Sigmoid colon (tissue), 4 donors: ENCODE results near the gene HEY2.

ENCODE experiments used
- CTCF ChIP-seq, 4 experiments: fragments of 450-650 bp in 3 of 4; fragments of 200-600 bp in 1 of 4; IDR thresholded peaks; one replicate each; pipeline ENCODE4 v1.5.1; 2016 to 2019; ENCODE audit warnings: antibody characterized with exemption in 4 of 4, mild to moderate bottlenecking in 3 of 4, moderate library complexity in 2 of 4
- POLR2A ChIP-seq, 2 donors: fragments of 450-650 bp; IDR thresholded peaks; one replicate each; pipeline ENCODE4 v1.6.1; 2016; ENCODE audit warnings: antibody characterized with exemption in 2 of 2, mild to moderate bottlenecking in 2 of 2, moderate library complexity in 2 of 2
- POLR2AphosphoS5 ChIP-seq, 4 donors: sonication (generic); formaldehyde crosslinking; IDR thresholded peaks; one replicate each; pipeline ENCODE4 v1.6.1; 2017; ENCODE audit warnings: antibody characterized with exemption in 4 of 4

DNA sequence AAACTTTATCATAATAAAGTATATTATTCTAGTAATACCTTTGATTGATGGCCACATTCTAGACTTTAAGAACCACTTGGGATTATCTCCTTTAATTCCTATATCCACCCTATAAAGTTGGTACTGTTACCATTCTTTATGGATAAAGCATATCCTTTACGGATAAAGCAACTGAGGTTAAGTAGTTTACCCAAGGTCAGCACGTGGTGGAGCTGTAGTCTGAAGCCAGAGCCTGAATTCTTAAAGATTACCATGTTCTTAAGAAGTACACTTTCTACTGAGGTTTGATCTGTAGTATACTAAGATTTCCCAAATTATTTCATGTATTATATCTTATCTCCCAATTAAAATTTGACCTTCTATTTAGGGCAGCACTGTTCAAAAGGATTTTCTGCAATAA, 38.4 kb downstream of the HEY2 start:
- TF ChIP-seq CTCF (IDR thresholded peaks at IDR 0.05) (no peak), POLR2A (IDR thresholded peaks at IDR 0.05) (no peak), POLR2AphosphoS5 (IDR thresholded peaks at IDR 0.05) (no peak)
